ENCODE data around the gene NEURL4. TPM values are rescaled to one million over a fixed set of nuclear protein-coding genes. Genes with fewer than 3 reads are reported as not detected.
"Not testable (repeated sequence)": the region's sequence is repeated elsewhere in the genome, so short reads cannot be mapped to it uniquely, and the experiment has no call there.

The NEURL4 gene
- total RNA-seq: 19.5 and 22.3 TPM in 2 replicates
- polyA plus RNA-seq (2012): 23.3 TPM

GRCh38 chr17:7328840-7329373 lies at the start of gene NEURL4:
TSS of gene NEURL4 (minus strand) at chr17:7329335. CDS start at chr17:7329312, 23 bp downstream.
- DNase-seq (ENCODE audit: low read depth): no peak

- DNase-seq (ENCODE audit: low read depth): peak; percentile 54
Observed at GRCh38 chr17:7374353-7374752, 45.2 kb upstream of the NEURL4 start.

GRCh38 chr17:7370853-7371252 lies 41.7 kb upstream of the NEURL4 start:
- DNase-seq (ENCODE audit: low read depth): no peak

GRCh38 chr17:7369825-7370224 lies 40.7 kb upstream of the NEURL4 start:
- no peak for DNase-seq (ENCODE audit: low read depth)

- not testable (repeated sequence) for DNase-seq (ENCODE audit: low read depth)
Observed at GRCh38 chr17:7368599-7368994, 39.5 kb upstream of the NEURL4 start.

- DNase-seq (ENCODE audit: low read depth): no peak
Observed at GRCh38 chr17:7367918-7368598, 38.9 kb upstream of the NEURL4 start.

- no peak for DNase-seq (ENCODE audit: low read depth)
Observed at GRCh38 chr17:7367083-7367482, 37.9 kb upstream of the NEURL4 start.

- DNase-seq (ENCODE audit: low read depth): not testable (repeated sequence)
Observed at GRCh38 chr17:7365963-7366362, 36.8 kb upstream of the NEURL4 start.

- DNase-seq (ENCODE audit: low read depth): no peak
Observed at GRCh38 chr17:7363311-7363710, 34.2 kb upstream of the NEURL4 start.

GRCh38 chr17:7361906-7362305 lies 32.8 kb upstream of the NEURL4 start:
- DNase-seq (ENCODE audit: low read depth): no peak

- no peak for DNase-seq (ENCODE audit: low read depth)
Observed at GRCh38 chr17:7357381-7357780, 28.2 kb upstream of the NEURL4 start.

- DNase-seq (ENCODE audit: low read depth): no peak
Observed at GRCh38 chr17:7356756-7357155, 27.6 kb upstream of the NEURL4 start.

- DNase-seq (ENCODE audit: low read depth): peak; percentile 57
Observed at GRCh38 chr17:7356072-7356549, 27.0 kb upstream of the NEURL4 start.

- DNase-seq (ENCODE audit: low read depth): no peak
Observed at GRCh38 chr17:7355573-7355972, 26.4 kb upstream of the NEURL4 start.

- DNase-seq (ENCODE audit: low read depth): peak; percentile 70
Observed at GRCh38 chr17:7355053-7355452, 25.9 kb upstream of the NEURL4 start, which contains the start of gene TMEM95. TSS of gene TMEM95 (plus strand) at chr17:7355156. CDS start at chr17:7355205, 49 bp downstream.

GRCh38 chr17:7354262-7354843 lies 25.2 kb upstream of the NEURL4 start:
- no peak for DNase-seq (ENCODE audit: low read depth)

- no peak for DNase-seq (ENCODE audit: low read depth)
Observed at GRCh38 chr17:7352910-7353635, 23.9 kb upstream of the NEURL4 start.

- no peak for DNase-seq (ENCODE audit: low read depth)
Observed at GRCh38 chr17:7352503-7352889, 23.4 kb upstream of the NEURL4 start.

- peak; percentile 93 for DNase-seq (ENCODE audit: low read depth)
Observed at GRCh38 chr17:7351665-7352502, 22.7 kb upstream of the NEURL4 start, which contains the start of gene KCTD11. TSS of gene KCTD11 (plus strand) at chr17:7352162.

GRCh38 chr17:7348478-7349242 lies 19.5 kb upstream of the NEURL4 start:
- no peak for DNase-seq (ENCODE audit: low read depth)

All from myocyte (in vitro differentiated cells).